Measurements from ENCODE around the gene SLAMF9. TPM values are rescaled to one million over a fixed set of nuclear protein-coding genes. Genes with fewer than 3 reads are reported as not detected.
A peak's percentile ranks its signal among the peaks of the same experiment; 100 is the strongest.

Gene SLAMF9
- total and polyA plus RNA-seq, 2 of the 8 experiments (the other 6 are each of a cell fraction or from before 2014, with no cell fraction given): not detected

DNA sequence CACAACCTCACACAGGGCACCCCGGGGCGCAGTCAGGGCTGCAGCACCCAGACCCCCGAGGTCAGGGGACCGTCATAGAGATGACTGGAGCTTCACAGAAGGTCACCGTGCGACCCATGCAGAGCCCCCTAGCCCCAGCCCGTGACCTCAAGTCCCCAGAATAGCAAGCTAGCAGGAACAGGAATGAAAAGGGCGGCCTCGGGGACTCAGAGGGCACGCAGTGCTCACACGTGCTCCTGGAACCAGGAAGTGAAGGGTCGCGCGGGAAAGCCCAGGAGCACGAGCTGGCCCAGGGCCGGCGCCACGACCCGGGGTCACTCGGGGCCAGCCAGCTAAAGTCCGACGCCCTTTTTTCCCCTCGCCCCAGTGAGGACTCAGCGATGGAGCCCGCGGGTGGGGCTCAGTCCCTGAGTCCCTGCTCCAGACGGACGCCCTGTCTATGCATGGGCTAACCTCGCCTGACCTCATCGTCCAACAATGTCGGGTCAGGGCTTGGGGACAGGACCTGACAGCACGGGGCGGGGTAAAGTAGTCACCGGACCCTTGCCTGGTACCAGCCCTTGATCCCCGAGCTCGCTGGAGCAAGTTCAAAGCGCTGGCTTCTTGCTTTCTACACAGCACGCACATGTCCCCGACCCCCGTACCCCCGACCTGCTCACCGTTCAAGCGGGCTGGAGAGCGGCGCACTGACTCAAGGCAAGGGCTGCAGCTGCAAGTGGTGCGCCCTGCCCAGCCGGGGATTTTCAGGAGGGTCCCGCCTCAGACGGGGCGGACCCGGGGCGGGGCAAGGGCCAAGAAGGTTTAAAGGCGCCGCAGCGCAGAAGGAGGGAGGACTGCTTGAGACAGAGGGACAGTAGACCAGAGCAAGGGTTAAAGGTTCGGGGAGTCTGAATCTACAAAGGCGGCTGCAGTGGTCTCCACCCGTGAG is 29.0 kb downstream of the SLAMF9 start, which contains the start of gene TAGLN2:
Gene TAGLN2 (minus strand): TSS at position 717 of the 928 bp plus-strand sequence. CDS start 4,998 bp downstream, outside the sequence.
- H3K4me3 ChIP-seq (ENCODE audit: extremely low read depth in 1 of 4, insufficient read depth in 2 of 4, low read depth in 3 of 4, low read length in 4 of 4): peak within 1 kb of the TSS; percentile 55 to 63 (median 59)
- H4K20me1 ChIP-seq (replicated peaks in 1 of 2; ENCODE audit: control insufficient read depth in 1 of 2, insufficient read depth in 2 of 2, low read length in 2 of 2): peaks cover 0 to 3% of the 10 kb centered on the region in 2 experiments
- POLR2A ChIA-PET (ENCODE audit: partially characterized antibody): interaction anchor here (0.6 to 3.7 kb wide), 12 partner anchors 10 to 132 kb away, joined by 3 to 14 read pairs (median 3); partner anchors contain the start of genes CFAP45 and IGSF9
- H3K4me2 ChIP-seq (ENCODE audit: insufficient read depth in 1 of 2, low read depth in 2 of 2, low read length in 2 of 2): peak within 1 kb of the TSS; percentile 79 to 92
- DNase-seq (ENCODE audit: low read depth in 1 of 2, low spot score in 2 of 2) (peak in 1 of 2 experiments; percentile 92), FAIRE-seq (no peak)
- 3% methylated on average over 58 of the region's 58 CpGs; no CpG with 5 or more reads in 1 of the 2 experiments for WGBS, 2 experiments (ENCODE audit: extremely low coverage in 1 of 2, insufficient coverage in 1 of 2, insufficient read length in 1 of 2, insufficient replicate concordance in 2 of 2, low coverage in 1 of 2, low lambda C conversion rate in 2 of 2, missing lambda C conversion rate in 1 of 2)
- CTCF ChIA-PET (ENCODE audit: partially characterized antibody): interaction anchor here (0.9 to 7.3 kb wide), 13 partner anchors 10 to 720 kb away, joined by 3 to 53 read pairs (median 5); partner anchors contain the start of genes CFAP45 and IGSF9
- peaks cover 17% of the 10 kb centered on the region; the same call in 1 of the 2 replicates for H3K23me2 ChIP-seq (ENCODE audit: low read depth, low read length)
- peak within 1 kb of the TSS; percentile 49 for H4K91ac ChIP-seq (replicated peaks; ENCODE audit: insufficient read length, low read length)
- no peak within 1 kb of the TSS for H2BK20ac ChIP-seq (ENCODE audit: low read length)
- peaks cover 0 to 12% of the 10 kb centered on the region in 2 experiments; a peak in 2 of 4 replicates for H3K79me2 ChIP-seq (ENCODE audit: control insufficient read depth in 1 of 2, insufficient read depth in 2 of 2, low read length in 2 of 2)
- peaks cover 5 to 21% (median 16%) of the 10 kb centered on the region in 4 experiments for H3K4me1 ChIP-seq (replicated peaks in 1 of 4; ENCODE audit: control insufficient read depth in 3 of 4, insufficient read depth in 4 of 4, low read length in 3 of 4)
- no peak within 1 kb of the TSS; the same call in 1 of the 2 replicates for H2BK5ac ChIP-seq (ENCODE audit: low read depth, low read length)
- H3K9me3 ChIP-seq (ENCODE audit: insufficient read depth in 2 of 2, low read depth in 1 of 2, low read length in 1 of 2): no peaks in the 10 kb centered on the region
- no peak within 1 kb of the TSS for H3K56ac ChIP-seq (replicated peaks; ENCODE audit: insufficient read length, low read depth, low read length)
- H2BK120ac ChIP-seq (replicated peaks; ENCODE audit: low read depth, low read length): no peak within 1 kb of the TSS
- H3K9ac ChIP-seq (replicated peaks in 1 of 4; ENCODE audit: extremely low read depth in 1 of 4, low read depth in 3 of 4, low read length in 3 of 4): peak within 1 kb of the TSS in 3 of 4 experiments; percentile 31 to 42 (median 33); a peak in 6 of 7 replicates
- H4K8ac ChIP-seq (ENCODE audit: extremely low read depth, insufficient read depth, low read length): peak within 1 kb of the TSS; percentile 73
- no peak within 1 kb of the TSS for H3K27ac ChIP-seq (ENCODE audit: low read depth, low read length)
- no peak within 1 kb of the TSS for H3K23ac ChIP-seq (ENCODE audit: insufficient read length)
- H3K79me1 ChIP-seq (ENCODE audit: low read depth, low read length): peaks cover 3% of the 10 kb centered on the region
- H2BK15ac ChIP-seq (ENCODE audit: low read length): peak within 1 kb of the TSS; percentile 72; the same call in 1 of the 2 replicates
- H2BK12ac ChIP-seq (ENCODE audit: low read depth, low read length): 0 out of 2 replicates have a peak within 1 kb of the TSS, but pooled peaks have one; percentile 75
- H3K14ac ChIP-seq (ENCODE audit: insufficient read length): no peak within 1 kb of the TSS
- H3K18ac ChIP-seq (ENCODE audit: extremely low read depth, low read length): peak within 1 kb of the TSS; percentile 71
- H3K36me3 ChIP-seq (ENCODE audit: control insufficient read depth in 2 of 4, insufficient read depth in 4 of 4, low read length in 3 of 4): peaks cover 0 to 22% (median 5%) of the 10 kb centered on the region in 4 experiments; a peak in 3 of 8 replicates
- no peak within 1 kb of the TSS for H3K4ac ChIP-seq (replicated peaks; ENCODE audit: insufficient read length, low read depth, low read length)
- peak within 1 kb of the TSS; percentile 42; the same call in 1 of the 2 replicates for H2AFZ ChIP-seq (ENCODE audit: low read length)
- no peak within 1 kb of the TSS for H2AK5ac ChIP-seq (ENCODE audit: low read depth, low read length)
- peaks cover 0 to 17% (median 8%) of the 10 kb centered on the region in 4 experiments; a peak in 5 of 7 replicates for H3K27me3 ChIP-seq (replicated peaks in 1 of 4; ENCODE audit: control insufficient read depth in 3 of 4, extremely low read depth in 1 of 4, insufficient read depth in 3 of 4, low read length in 3 of 4)
- no peak within 1 kb of the TSS for H4K5ac ChIP-seq (ENCODE audit: insufficient read length, low read depth, low read length)
- TF ChIP-seq SIN3A (conservative IDR thresholded peaks at IDR 0.05 in 1 of 2, IDR thresholded peaks at IDR 0.05 in 1 of 2; ENCODE audit: low read depth in 1 of 2, low read length in 2 of 2): peak; percentile 26 to 56; a peak in 1 of 4 replicates
- TF ChIP-seq EGR1 (IDR thresholded peaks at IDR 0.05; ENCODE audit: borderline replicate concordance, low read depth, low read length): no peak
- TF ChIP-seq, protein P1, sequence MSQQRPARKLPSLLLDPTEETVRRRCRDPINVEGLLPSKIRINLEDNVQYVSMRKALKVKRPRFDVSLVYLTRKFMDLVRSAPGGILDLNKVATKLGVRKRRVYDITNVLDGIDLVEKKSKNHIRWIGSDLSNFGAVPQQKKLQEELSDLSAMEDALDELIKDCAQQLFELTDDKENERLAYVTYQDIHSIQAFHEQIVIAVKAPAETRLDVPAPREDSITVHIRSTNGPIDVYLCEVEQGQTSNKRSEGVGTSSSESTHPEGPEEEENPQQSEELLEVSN (IDR thresholded peaks at IDR 0.05): peak; percentile 99
- TF ChIP-seq RAD21 (IDR thresholded peaks at IDR 0.05 in 1 of 2, conservative IDR thresholded peaks at IDR 0.05 in 1 of 2; ENCODE audit: low read depth in 2 of 2, low read length in 2 of 2): peak in 1 of 2 experiments; percentile 16; a peak in 1 of 4 replicates
- TF ChIP-seq BRCA1 (IDR thresholded peaks at IDR 0.05; ENCODE audit: low read depth, low read length): no peak
- TF ChIP-seq CHD1 (IDR thresholded peaks at IDR 0.05; ENCODE audit: low read depth, low read length): no peak
- TF ChIP-seq EP300 (IDR thresholded peaks at IDR 0.05; ENCODE audit: borderline replicate concordance in 1 of 2, low read depth in 2 of 2, low read length in 2 of 2): no peak
- no peak for TF ChIP-seq CBX8 (IDR thresholded peaks at IDR 0.05; ENCODE audit: borderline replicate concordance, low read depth, low read length)

All from H1 (cell line).